KMS-11 (cell line): ENCODE results near the gene GLT8D1.

Experiments used
- H2AFZ ChIP-seq: fragments of 200-600 bp; sonication (generic); 2 replicates; pipeline ENCODE4 v1.6.1; 2016; ENCODE audit warnings: antibody characterized with exemption, mixed run types, low read depth
- H3K27ac ChIP-seq: fragments of 200-600 bp; sonication (generic); 2 replicates; pipeline ENCODE4 v1.6.1; 2016; ENCODE audit warnings: mild to moderate bottlenecking, mixed run types
- H3K27me3 ChIP-seq: fragments of 200-600 bp; sonication (generic); 2 replicates; pipeline ENCODE4 v1.6.1; 2017; ENCODE audit warnings: mild to moderate bottlenecking, low read depth, mixed run types, moderate library complexity; ENCODE audit not compliant: insufficient read depth
- H3K36me3 ChIP-seq: fragments of 200-600 bp; sonication (generic); 2 replicates; pipeline ENCODE4 v1.6.1; 2017; ENCODE audit warnings: mild to moderate bottlenecking, mixed run types; ENCODE audit not compliant: insufficient read depth
- H3K4me1 ChIP-seq: fragments of 200-600 bp; sonication (generic); 2 replicates; pipeline ENCODE4 v1.6.1; 2016; ENCODE audit warnings: mild to moderate bottlenecking, low read depth, mixed run types; ENCODE audit not compliant: poor library complexity, severe bottlenecking
- H3K4me2 ChIP-seq: fragments of 200-600 bp; sonication (generic); 2 replicates; pipeline ENCODE4 v1.7.0; 2016; ENCODE audit warnings: mild to moderate bottlenecking, mixed run types
- H3K4me3 ChIP-seq: fragments of 200-600 bp; sonication (generic); IDR thresholded peaks from 2 replicates; pipeline ENCODE4 v1.6.1; 2017; ENCODE audit warnings: low read depth, low read length, mixed read lengths; ENCODE audit not compliant: insufficient read depth
- H3K79me2 ChIP-seq: fragments of 200-600 bp; sonication (generic); 2 replicates; pipeline ENCODE4 v1.6.1; 2016; ENCODE audit warnings: low read depth, mixed run types; ENCODE audit not compliant: insufficient read depth
- H3K9ac ChIP-seq: fragments of 200-600 bp; sonication (generic); 2 replicates; pipeline ENCODE4 v1.6.1; 2016; ENCODE audit warnings: mild to moderate bottlenecking, mixed run types
- H4K20me1 ChIP-seq: fragments of 200-600 bp; sonication (generic); 2 replicates; pipeline ENCODE4 v1.6.1; 2016; ENCODE audit warnings: mild to moderate bottlenecking, mixed run types; ENCODE audit not compliant: insufficient read depth
- CTCF ChIP-seq: fragments of 200-600 bp; sonication (generic); conservative IDR thresholded peaks from 2 replicates; pipeline ENCODE4 v1.6.1; 2017; ENCODE audit warnings: low read depth, mild to moderate bottlenecking, antibody characterized with exemption, low read length, moderate library complexity, mixed read lengths

GLT8D1 gene

GRCh38 chr3:52743152-52743551, 37.6 kb upstream of the GLT8D1 start:
- Histone ChIP-seq H3K27me3 (no peaks in the 10 kb centered on the region), H4K20me1 (no peaks in the 10 kb centered on the region), H3K79me2 (no peaks in the 10 kb centered on the region), H3K36me3 (no peaks in the 10 kb centered on the region), H3K27ac (no peak overlapping the region), H3K4me2 (no peak overlapping the region), H3K9ac (no peak overlapping the region), H2AFZ (no peak overlapping the region), H3K4me3 (no peak overlapping the region), H3K4me1 (no peaks in the 10 kb centered on the region)
- TF ChIP-seq CTCF = no peak

GRCh38 chr3:52742418-52743041, 36.9 kb upstream of the GLT8D1 start:
- Histone ChIP-seq H2AFZ (no peak overlapping the region), H3K9ac (no peak overlapping the region), H3K4me2 (no peak overlapping the region), H3K27me3 (no peaks in the 10 kb centered on the region), H3K4me3 (no peak overlapping the region), H3K27ac (no peak overlapping the region), H3K36me3 (no peaks in the 10 kb centered on the region), H3K79me2 (no peaks in the 10 kb centered on the region), H3K4me1 (no peaks in the 10 kb centered on the region), H4K20me1 (no peaks in the 10 kb centered on the region)
- peak; percentile 57; the same call in 1 of the 2 replicates for TF ChIP-seq CTCF

DNA sequence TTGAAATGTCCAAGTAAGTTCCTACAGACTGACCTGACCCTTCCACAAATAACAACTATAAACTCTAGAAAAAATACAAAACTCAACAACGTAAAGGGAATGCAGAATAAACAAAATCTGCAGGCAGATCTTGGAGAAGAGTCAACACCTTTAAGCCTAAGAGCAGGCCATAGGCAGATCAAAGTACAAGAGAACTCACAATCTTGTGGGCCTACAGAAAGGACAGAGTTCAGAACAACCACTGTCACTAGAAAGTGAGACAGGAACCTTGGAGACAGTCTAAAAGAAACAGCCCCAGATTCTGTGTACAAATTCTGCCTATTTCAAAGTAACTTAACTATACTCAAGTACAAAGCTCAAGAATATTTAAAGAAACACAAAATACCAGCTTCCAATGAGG, 34.1 kb upstream of the GLT8D1 start:
- no peaks in the 10 kb centered on the region for H3K79me2 ChIP-seq
- no peaks in the 10 kb centered on the region for H3K27me3 ChIP-seq
- H3K36me3 ChIP-seq = no peaks in the 10 kb centered on the region
- H3K4me1 ChIP-seq = no peaks in the 10 kb centered on the region
- H2AFZ ChIP-seq = no peak overlapping the region
- no peak for TF ChIP-seq CTCF
- no peak overlapping the region for H3K27ac ChIP-seq
- no peaks in the 10 kb centered on the region for H4K20me1 ChIP-seq
- H3K4me2 ChIP-seq = no peak overlapping the region
- no peak overlapping the region for H3K4me3 ChIP-seq
- no peak overlapping the region for H3K9ac ChIP-seq

GRCh38 chr3:52733256-52733891, 27.8 kb upstream of the GLT8D1 start:
- H3K36me3 ChIP-seq = no peaks in the 10 kb centered on the region
- no peaks in the 10 kb centered on the region for H3K79me2 ChIP-seq
- no peaks in the 10 kb centered on the region for H3K27me3 ChIP-seq
- TF ChIP-seq CTCF = no peak
- no peak overlapping the region for H3K27ac ChIP-seq
- H4K20me1 ChIP-seq = no peaks in the 10 kb centered on the region
- H2AFZ ChIP-seq = no peak overlapping the region
- peaks cover 15% of the 10 kb centered on the region for H3K4me1 ChIP-seq
- no peak overlapping the region for H3K4me3 ChIP-seq
- H3K4me2 ChIP-seq = no peak overlapping the region
- no peak overlapping the region for H3K9ac ChIP-seq
